GM21360 (cell line): Measurements from ENCODE around the gene ARSJ.

Experiments used
- ATAC-seq: cut with Tn5 transposase; IDR thresholded peaks from one replicate; pipeline ENCODE4 v1.9.1; 2021; ENCODE audit warnings: mild to moderate bottlenecking, moderate library complexity; ENCODE audit not compliant: unreplicated experiment

Gene ARSJ

GRCh38 chr4:113990886-113991285 is 11.4 kb upstream of the ARSJ start:
- ATAC-seq, result no peak

- no peak for ATAC-seq
Measured at GRCh38 chr4:113987382-113987941, 8.0 kb upstream of the ARSJ start.

- no peak for ATAC-seq
Measured at GRCh38 chr4:113982181-113982580, 2.7 kb upstream of the ARSJ start.

- ATAC-seq, result no peak
Measured at GRCh38 chr4:113981591-113981990, 2.1 kb upstream of the ARSJ start.

- no peak for ATAC-seq
Measured at GRCh38 chr4:113979905-113980615, 613 bp upstream of the ARSJ start.

GRCh38 chr4:113978561-113979147 is 793 bp downstream of the ARSJ start:
- ATAC-seq, result no peak

GRCh38 chr4:113978105-113978504 is 1.3 kb downstream of the ARSJ start:
- no peak for ATAC-seq

- no peak for ATAC-seq
Measured at GRCh38 chr4:113977526-113977855, 2.0 kb downstream of the ARSJ start.

GRCh38 chr4:113976741-113977525 is 2.5 kb downstream of the ARSJ start:
- ATAC-seq, result no peak

GRCh38 chr4:113975578-113975977 is 3.9 kb downstream of the ARSJ start:
- no peak for ATAC-seq

GRCh38 chr4:113974467-113974866 is 5.0 kb downstream of the ARSJ start:
- ATAC-seq, result no peak

- ATAC-seq, result no peak
Measured at GRCh38 chr4:113973345-113973744, 6.1 kb downstream of the ARSJ start.

GRCh38 chr4:113972781-113973180 is 6.7 kb downstream of the ARSJ start:
- ATAC-seq, result no peak

- ATAC-seq, result no peak
Measured at GRCh38 chr4:113971706-113972360, 7.6 kb downstream of the ARSJ start.

- ATAC-seq, result no peak
Measured at GRCh38 chr4:113969709-113970334, 9.6 kb downstream of the ARSJ start.

GRCh38 chr4:113968473-113968872 is 11.0 kb downstream of the ARSJ start:
- ATAC-seq, result no peak

GRCh38 chr4:113967687-113968086 is 11.8 kb downstream of the ARSJ start:
- no peak for ATAC-seq

- no peak for ATAC-seq
Measured at GRCh38 chr4:113962719-113963265, 16.7 kb downstream of the ARSJ start.

GRCh38 chr4:113962016-113962347 is 17.5 kb downstream of the ARSJ start:
- ATAC-seq, result no peak

- ATAC-seq, result no peak
Measured at GRCh38 chr4:113960684-113961321, 18.6 kb downstream of the ARSJ start.
